ENCODE measurements around the gene FGF1.
A peak's percentile ranks its signal among the peaks of the same experiment; 100 is the strongest.
"Not testable (repeated sequence)": the region's sequence is repeated elsewhere in the genome, so short reads cannot be mapped to it uniquely, and the experiment has no call there.

Gene FGF1

DNA sequence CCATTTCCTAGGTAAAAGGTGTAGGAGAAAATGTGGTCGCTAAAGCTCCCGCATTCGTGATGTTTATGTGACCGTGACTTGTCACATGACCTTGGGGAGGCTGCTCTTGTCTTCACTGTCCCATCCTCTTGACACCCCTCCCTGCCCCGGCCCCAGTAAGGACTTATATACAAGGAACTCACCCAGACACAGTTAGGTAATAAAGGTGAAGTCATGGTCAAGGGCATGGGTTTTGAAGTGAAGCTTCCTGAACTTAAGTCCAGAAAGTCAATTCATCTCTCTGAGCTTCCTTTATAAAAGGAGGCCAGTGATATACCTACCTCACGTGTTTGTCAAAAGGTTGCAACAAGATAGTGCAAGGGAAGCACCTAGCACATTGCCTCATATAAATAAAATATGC, 17.6 kb downstream of the FGF1 start:
- DNase-seq, result no peak

DNA sequence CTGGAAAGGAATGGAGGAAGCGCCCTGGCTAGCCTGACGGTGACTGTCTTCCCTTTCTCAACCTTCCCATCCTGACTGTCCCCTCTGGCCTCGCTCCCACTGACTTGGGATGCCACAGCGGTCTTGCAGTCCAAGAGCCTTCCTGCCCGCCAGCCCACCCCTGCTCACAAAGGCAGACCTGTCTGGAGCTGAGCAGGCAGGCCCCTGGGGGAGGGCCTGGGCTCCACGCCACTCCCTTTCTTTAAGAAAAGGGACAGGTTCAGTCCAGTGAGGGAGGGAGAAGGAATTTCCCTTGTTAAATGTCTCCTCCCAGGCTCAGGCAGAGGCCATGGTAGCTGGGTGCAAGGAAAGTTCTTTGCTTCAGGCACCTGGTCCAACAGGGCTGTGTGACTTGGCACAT, 18.1 kb downstream of the FGF1 start:
- no peak for DNase-seq

DNA sequence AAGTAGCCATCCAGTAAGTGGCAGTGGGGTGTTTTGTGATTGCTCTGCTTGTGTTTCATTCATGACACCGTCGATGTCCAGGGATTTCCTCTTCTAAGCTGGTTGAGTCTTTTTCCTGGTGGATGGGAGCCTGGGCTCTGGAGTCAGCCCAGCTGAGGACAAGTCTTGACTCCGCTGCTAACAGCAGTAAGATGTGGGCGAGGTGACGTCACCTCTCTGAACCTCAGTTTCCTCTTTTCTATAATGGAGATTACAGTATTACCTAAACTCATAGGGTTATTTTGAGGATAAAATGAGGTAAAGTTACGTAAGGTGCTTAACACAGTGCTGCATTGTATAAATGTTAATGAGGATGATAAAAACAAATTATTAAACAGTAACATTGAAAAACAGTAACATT, 21.3 kb downstream of the FGF1 start:
- no peak for DNase-seq

DNA sequence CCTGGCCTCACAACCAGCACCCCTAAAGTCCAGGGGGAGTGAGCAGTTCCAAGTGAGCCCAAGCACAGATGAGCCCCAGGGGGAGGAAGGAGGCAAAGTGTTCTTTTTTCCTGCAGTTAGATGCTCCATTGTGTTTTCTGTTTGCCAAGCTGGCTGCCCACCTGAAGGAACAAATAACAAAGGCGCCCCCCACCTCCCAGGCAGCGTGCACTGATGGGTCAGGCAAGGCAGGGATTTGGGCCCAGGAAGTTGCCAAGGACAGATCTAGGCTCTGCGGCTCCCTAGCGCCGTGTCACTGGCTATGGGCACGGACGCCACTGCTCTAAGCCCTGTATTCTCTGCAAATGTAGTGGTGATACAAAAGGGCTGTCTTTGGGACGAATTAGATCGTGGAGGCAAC, 21.8 kb downstream of the FGF1 start:
- DNase-seq, result no peak

DNA sequence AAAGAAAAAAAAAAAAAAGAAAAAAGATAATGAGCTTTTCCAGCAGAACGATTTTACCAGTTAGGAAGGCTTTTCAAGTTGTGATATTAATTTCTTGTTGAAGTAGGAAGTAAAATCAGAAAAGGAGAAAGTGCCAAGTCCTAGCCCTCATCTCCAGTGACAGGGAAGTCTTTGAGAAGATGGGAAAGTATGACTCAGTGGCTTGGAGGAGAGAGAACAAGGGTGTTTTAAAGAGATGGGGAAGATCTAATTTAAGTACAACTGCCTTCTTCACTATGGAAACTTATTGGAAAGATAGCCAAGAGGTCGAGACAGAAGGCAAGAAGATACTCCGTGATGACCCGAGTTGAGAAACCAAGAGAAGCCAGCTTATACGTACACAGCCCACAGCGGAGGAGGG, 22.6 kb downstream of the FGF1 start:
- DNase-seq, result no peak

DNA sequence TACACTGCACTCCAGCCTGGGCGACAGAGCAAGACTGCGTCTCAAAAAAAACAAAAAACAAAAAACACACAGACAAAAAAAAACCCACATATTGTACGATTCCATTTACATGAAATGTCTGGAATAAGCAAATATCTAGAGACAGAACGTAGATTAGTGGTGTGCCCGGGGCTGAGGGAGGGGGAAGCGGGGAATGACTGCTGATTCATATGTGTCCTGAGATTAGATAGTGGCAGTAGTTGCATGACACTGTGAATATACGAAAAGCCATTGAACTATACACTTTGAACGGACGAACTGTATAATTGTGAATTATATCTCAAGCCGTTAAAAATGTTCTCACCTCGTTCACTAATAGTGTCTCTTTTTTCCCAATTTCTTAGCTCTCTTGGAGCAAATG, 23.9 kb downstream of the FGF1 start:
- DNase-seq, result no peak

DNA sequence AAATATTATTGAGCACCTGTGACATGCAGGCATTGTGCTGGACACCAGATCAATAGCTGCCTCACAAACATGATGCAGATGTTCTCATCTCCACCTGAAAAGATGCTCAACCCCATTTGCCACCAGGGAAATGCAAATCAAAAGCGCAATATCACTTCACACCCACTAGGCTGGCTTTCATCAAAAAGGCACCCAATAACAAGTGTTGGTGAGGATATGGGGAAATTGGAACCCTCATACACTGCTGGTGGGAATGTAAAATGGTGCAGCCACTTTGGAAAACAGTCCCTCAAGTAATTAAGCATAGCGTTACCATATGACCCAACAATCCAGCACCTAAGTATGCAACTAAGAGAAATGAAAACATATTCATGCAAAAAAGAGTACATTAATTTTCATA, 24.7 kb downstream of the FGF1 start:
- DNase-seq, result no peak

DNA sequence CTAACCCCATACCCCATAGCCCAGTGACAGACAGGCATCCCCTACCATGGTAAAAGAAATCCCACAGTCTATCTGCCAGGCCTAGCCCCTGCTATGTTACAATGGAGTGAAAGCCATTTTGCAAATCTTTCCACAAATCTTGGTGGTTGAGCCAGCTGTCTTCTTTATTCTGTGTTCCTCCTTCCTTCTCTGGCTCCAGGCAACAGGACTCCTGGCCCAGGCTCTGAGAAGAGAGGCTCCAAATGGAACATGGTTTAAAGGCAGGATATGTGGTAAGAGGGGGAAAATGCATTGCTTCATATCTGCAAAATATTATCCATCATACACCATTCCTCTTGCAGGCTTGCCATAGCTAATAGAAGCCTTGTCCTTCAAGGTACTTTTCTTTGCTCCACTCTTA, 25.2 kb downstream of the FGF1 start:
- DNase-seq, result no peak

DNA sequence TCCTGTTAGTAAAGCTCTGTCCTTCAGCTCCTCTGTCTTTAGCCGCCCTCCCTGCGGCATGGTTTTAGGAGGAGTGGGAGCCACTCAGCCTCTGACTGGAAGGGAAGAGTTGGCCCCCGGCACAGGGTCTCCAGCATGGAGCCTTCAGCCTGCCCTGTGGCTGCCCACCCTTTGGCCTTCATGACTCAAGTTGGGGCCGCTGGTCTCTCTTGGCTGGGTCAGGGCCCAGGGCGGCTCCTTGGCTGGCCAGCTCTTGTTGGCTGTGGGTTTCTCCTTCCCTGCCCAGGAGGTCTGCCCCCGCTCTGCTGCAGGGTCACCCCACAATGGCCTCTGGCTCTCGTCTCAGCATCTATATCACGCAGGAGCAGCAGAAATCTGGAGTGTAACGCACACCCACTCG, 25.7 kb downstream of the FGF1 start:
- DNase-seq, result no peak

DNA sequence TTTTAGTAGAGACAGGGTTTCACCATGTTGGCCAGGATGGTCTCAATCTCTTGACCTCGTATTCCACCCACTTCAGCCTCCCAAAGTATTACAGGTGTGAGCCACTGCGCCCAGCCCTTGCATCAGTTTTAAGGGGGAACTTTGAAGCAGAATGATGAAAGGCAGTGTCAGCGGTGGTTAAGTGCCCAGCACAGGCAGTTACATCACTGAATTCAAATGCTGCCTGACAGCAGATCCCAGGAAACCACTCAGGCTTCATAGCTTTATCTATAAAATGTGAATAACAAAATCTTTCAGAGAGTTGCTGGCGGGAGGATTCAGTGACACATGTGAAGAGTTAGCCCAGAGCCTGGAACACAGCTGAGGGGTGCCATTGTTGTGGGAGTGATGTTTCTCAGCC, 26.5 kb downstream of the FGF1 start:
- DNase-seq, result no peak

DNA sequence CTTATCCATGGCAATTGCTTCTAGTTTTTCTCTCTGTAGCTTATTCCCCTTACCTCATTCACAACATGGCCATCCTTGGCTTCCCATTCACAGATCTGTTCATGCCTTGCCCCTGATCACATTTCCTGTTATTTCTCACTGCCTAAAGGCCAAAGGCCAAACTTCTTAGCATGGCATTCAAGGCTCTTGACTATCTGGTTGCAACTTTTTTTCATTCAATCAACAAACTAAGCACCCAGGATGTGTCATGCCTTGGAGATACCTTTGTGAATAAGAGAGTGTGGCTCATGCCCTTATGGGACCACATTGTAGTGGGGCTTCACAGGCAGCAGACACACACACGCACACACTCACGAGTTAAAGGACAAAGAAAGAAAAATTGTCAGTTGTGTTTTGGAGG, 27.6 kb downstream of the FGF1 start:
- no peak for DNase-seq

DNA sequence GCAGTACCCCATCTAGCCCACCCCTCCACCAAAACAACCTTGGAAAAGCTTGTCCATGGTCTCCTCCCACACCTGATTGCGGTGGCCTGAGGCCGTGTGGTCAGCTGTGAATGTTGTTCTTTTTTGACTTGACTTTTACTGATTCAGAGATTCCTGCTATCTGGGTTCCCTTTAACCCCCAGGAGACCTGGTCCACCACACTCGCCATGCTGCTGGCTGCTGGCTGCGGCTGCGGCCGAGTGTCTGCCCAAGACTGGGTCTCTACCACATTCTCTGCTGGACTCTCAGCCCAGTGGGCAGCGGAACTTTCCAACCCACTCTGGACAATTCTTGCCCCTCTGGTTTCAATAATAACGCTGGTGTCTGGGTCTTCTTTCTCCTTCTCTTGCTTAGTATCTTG, 28.4 kb downstream of the FGF1 start:
- no peak for DNase-seq

DNA sequence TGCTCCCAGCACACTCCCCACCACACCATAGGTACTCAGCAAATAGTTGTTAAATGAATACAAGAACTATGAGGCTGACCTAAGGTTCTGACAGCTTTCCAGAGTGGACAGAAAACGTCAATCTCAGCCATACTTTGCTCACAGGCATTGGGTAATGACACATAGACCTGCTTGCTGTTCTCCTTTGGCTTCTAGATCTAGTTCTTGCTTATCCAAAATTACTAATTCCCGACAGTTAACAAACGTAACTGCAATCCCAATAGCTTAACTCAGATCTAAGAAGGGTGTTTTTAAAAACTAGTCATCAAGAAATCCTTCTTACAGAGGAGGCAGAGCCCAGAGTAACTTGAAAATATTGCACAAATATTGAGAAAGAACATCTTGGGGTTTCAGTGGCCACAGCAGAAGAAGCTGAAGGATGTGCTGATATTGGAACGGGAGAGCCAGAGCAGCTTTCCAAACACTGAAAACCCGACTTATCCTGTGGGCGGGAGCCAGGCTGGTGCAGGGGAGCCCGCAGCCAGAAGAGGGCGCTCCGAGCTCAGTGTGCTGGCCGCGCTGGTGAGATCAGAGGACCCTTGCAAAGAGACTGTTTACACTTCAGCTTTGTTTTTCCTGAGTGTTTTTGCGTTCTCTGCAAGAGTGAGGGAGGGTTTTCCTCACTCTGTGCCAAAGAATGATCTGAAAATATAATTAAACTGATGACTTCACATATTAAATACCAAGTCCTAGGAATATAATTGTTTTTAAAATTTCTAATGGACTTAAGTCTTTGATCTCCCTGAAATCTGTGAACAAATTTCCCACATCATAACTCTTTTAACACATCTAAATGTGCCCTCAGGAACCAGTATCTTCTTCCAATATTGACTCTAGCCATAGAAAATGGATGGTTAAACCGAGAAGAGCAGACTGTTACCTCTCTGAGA, 30.3 kb downstream of the FGF1 start:
- peak; percentile 80 for DNase-seq

DNA sequence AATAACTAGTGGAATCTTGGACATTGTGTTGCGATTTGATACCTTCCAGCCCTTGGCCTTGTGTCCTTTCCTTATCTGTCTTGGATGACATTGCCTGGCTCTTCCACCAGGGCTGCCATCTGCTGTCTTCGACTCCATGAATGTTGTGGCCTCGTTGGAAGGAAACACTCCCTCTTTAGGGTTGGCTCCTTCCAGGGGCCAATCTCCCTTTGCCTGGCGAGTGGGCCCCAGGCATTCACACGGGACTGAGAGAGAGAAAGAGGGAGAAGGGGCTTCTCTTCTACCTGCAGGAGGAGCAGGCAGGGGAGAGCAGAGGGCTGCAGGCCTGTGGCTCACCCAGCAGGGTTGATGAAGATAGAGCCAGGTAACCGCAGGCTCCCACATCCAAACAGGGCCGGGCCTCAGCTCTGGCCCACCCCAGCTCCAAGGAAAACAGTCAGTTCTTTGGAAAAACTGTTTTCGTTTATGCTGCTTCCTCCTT, 31.3 kb downstream of the FGF1 start:
- no peak for DNase-seq

DNA sequence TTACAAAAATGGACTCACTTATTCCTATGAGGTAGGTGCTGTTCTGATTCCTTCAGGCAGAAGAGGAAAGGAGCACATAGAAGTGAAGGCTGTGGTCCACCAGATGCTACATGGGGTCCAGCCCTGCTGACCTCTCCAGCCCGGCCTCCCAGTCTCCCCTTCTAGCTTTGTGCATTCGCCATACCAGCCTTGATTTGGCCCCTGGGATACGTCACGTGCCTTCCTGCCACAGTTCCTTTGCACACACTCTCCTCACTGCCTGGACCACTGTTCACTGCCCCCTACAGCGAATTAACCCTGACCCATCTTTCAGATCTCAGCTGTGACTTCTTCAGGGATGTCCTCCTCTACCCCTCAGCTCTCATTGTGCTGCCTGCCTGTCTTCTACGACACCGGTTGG, 32.6 kb downstream of the FGF1 start:
- DNase-seq, result no peak

DNA sequence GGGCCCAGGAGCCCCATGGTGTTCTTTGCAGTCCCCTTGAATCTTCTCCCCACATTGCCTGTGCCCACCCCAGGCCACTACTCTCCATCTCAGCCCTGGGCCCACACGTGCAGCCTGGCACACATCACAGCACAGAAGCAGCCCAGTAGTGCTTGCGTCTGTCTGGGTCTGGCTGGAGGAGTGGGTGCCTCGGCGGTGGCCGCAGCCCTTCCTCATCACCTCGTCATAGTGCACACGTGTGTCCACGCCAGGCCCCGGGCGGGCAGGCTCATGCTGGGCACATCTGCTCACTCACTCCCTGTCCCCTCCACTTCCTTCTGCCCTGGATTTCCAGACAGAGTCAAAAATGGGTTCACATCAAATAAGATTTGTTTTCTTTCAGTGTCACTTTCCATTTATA, 33.3 kb downstream of the FGF1 start:
- no peak for DNase-seq

DNA sequence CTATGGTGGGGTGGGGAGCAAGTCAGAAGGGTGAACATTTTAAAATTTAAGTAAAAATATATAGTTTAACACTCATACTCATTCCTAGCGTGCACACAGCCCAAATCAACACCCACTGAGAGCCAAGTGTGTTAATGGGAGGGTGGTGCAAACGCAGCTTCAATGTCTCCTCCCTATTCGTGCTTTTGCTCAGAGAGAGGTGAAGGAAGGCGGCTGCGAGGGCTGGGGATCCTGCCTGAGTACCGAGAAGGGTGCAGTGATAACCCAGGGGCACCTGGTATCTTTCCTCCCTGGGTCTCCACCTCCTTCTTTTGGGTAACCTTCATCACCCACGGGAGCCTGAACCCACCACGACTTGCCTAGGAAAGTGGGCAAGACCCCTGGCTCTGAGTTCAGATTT, 35.0 kb downstream of the FGF1 start:
- no peak for DNase-seq

DNA sequence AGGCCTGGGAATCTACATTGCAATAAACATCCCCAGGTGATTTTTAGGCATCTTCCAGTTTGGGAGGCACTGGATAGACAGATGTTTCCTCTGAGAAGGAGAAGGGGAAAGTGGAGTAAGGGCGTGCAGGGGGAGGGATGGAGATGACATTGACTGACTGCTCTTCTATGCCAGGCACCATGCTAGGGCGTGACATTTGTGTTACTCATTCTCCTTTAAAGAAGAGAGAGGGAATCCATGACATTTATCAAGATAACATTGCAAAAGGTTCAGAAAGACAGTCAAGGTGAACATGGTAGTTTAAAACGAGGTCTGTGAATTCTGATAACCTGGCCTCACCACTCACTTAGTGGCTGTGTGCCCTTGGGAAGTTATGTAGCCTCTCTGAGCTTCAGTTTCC, 35.8 kb downstream of the FGF1 start:
- no peak for DNase-seq

DNA sequence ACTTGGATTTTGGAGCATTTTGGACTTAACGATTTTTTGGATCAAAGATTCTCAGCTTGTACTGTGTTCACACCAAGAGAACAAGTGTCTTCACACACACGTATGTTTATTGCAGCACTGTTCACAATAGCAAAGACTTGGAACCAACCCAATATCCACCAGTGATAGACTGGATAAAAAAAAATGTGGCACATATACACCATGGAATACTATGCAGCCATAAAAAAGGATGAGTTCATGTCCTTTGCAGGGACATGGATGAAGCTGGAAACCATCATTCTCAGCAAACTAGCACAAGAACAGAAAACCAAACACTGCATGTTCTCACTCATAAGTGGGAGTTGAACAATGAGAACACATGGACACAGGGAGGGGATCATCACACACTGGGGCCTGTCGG, 37.8 kb downstream of the FGF1 start:
- not testable (repeated sequence) for DNase-seq

DNA sequence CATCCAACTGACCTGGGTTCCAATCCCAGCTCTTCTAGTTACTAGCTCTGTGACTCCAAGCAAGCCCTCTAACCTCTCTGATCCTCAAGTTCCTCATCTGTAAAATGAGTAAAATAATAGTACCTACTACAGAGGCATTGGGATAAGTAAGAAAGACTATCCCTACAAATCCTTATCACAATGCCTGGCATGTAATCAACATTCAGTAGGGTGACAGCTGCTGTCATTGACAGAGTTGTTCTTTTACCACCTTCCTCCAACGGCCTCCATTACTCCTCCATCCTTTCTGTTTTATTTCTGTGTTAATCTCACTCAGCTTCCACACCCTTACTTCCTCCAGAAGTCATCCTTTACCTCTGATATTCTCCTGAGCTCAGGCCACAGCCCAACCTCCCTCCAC, 40.4 kb downstream of the FGF1 start:
- no peak for DNase-seq

DNA sequence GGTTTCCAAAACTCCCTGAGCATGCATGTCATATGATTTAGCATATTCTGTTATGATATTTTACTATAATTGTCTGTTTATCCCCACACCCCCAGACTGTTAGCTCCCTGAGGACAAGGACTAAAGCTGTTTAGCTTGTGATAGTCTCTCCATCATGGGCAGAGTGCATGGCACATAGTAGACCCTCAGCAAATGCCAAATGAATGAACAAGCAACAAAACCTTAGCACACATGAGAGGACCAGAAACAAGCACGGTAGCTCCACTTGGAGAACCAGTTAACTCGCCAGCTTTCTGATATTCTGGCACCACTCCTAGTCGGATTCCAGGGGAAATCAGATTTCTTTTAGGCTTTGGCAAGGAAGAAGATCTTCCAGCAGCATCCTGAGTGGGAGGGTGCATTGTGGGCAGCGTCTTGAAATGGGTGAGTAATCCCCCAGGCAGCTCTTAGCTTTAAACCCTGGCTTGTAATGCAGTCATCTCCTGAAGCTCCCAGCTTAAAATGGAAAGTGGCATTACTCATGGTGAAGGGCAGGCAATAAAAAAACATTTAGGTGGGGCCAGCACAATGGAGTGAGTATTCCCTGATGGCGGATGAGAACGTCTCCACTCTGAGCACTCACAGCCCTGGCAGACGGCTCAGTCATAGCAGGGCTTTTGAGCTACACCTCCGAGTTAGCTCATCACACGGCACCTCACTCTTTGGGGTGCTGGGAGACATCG, 41.1 kb downstream of the FGF1 start:
- no peak for DNase-seq

DNA sequence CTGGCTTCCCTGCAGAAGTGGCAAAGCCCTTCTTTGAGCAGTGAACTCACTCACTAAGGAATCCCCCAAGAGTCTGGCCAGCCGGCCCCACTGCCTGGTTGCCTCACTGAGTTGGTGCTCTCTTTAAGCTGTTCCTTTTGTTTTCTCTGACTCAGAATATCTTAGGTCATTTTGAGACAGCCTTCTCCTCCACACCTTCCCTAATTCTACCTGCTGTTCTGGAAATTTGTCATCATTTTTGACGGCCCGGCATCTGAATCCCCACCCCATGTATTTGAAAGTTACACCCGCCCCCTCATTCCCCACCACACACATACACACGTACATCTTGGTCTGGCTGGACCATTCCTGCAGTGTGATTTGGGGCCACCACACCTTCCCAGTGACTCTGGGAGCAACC, 41.8 kb downstream of the FGF1 start:
- no peak for DNase-seq

DNA sequence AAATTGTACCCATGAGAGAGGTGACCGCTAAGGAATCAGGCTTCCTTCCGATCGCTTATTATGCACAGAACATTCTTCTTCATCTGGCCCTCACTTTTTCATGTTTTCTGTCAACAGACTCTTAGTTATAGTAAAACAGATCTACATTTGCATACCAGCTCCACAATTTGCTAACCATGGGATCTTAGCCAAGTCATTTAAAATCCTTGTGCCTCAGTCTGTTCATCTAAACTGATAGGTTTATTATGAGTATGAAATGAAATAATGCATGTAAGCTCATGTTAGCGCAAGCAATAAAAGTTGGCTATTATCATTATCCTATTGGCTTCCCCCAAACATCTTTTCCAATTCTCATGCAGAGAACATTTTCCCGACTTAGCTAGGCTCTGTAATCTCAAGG, 42.3 kb downstream of the FGF1 start:
- DNase-seq, result no peak

DNA sequence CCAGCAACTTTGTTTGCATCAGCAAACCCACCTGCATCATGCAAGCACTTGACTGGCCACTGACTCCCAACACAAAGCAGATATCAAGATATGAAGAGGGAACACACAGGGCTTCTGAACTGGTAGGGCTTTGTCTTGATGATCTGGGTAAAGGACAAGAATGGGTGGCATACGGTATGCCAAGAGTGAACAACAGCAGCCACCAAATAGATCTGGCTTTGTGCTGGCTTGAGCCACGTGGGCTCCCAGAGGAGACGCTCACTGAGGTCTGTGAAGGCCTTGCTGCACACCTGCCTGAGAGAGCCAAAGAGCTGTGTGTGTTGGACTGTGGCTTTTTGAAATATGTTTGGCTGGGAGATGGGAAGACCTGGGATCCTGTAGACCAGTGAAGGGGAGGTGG, 43.5 kb downstream of the FGF1 start:
- no peak for DNase-seq

Measured in stimulated activated CD4-positive, alpha-beta T cell treated with anti-CD3 and anti-CD28 coated beads, Interleukin-15, amount 100 ng/mL, for 24 hours (primary cell).